ENCODE data around the gene BSN.

The BSN gene

GRCh38 chr3:49662021-49662420 is 107.7 kb downstream of the BSN start:
- no peaks in the 10 kb centered on the region for H3K36me3 ChIP-seq (ENCODE audit: insufficient read depth)
- no peak overlapping the region for H3K4me2 ChIP-seq
- no peaks in the 10 kb centered on the region for H4K20me1 ChIP-seq (ENCODE audit: insufficient read depth)
- no peaks in the 10 kb centered on the region for H3K27me3 ChIP-seq (ENCODE audit: insufficient read depth, low read depth)
- no peaks in the 10 kb centered on the region for H3K4me1 ChIP-seq (ENCODE audit: low read depth, poor library complexity, severe bottlenecking)
- no peak overlapping the region for H3K4me3 ChIP-seq (IDR thresholded peaks at IDR 0.05; ENCODE audit: insufficient read depth, low read depth, low read length)
- H3K79me2 ChIP-seq (ENCODE audit: insufficient read depth, low read depth): no peaks in the 10 kb centered on the region
- H3K9ac ChIP-seq: no peak overlapping the region
- H2AFZ ChIP-seq (ENCODE audit: low read depth): no peak overlapping the region
- no peak for TF ChIP-seq CTCF (conservative IDR thresholded peaks at IDR 0.05; ENCODE audit: low read depth, low read length)
- no peak overlapping the region for H3K27ac ChIP-seq

DNA sequence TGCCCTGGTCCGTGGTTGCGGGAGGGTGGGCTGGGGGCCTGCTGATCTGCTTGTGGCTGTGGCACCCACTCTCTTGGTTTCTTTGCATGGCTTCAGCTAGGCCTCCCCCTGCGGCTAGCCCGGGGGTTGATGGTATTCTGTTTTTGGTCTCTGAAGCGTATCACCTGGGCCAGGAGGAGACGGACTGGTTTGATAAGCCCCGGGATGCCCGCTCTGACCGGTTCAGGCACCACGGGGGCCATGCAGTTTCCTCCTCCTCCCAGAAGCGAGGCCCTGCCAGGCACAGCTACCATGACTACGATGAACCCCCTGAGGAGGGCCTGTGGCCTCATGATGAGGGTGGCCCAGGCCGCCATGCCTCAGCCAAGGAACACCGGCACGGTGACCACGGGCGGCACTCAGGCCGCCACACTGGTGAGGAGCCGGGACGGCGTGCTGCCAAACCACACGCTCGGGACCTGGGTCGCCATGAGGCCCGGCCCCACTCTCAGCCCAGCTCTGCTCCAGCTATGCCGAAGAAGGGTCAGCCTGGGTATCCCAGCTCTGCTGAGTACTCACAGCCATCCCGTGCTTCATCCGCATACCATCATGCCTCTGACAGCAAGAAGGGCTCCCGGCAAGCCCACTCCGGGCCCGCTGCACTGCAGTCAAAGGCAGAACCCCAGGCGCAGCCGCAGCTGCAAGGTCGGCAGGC is 108.6 kb downstream of the BSN start:
- H3K79me2 ChIP-seq (ENCODE audit: insufficient read depth, low read depth): no peaks in the 10 kb centered on the region
- no peak overlapping the region for H3K4me2 ChIP-seq
- H4K20me1 ChIP-seq (ENCODE audit: insufficient read depth): no peaks in the 10 kb centered on the region
- no peak overlapping the region for H3K27ac ChIP-seq
- no peak overlapping the region for H2AFZ ChIP-seq (ENCODE audit: low read depth)
- no peaks in the 10 kb centered on the region for H3K27me3 ChIP-seq (ENCODE audit: insufficient read depth, low read depth)
- no peak for TF ChIP-seq CTCF (conservative IDR thresholded peaks at IDR 0.05; ENCODE audit: low read depth, low read length)
- H3K9ac ChIP-seq: no peak overlapping the region
- no peaks in the 10 kb centered on the region for H3K4me1 ChIP-seq (ENCODE audit: low read depth, poor library complexity, severe bottlenecking)
- no peak overlapping the region for H3K4me3 ChIP-seq (IDR thresholded peaks at IDR 0.05; ENCODE audit: insufficient read depth, low read depth, low read length)
- H3K36me3 ChIP-seq (ENCODE audit: insufficient read depth): no peaks in the 10 kb centered on the region

GRCh38 chr3:49663831-49664230 is 109.6 kb downstream of the BSN start:
- H4K20me1 ChIP-seq (ENCODE audit: insufficient read depth): no peaks in the 10 kb centered on the region
- H3K9ac ChIP-seq: no peak overlapping the region
- H3K27ac ChIP-seq: no peak overlapping the region
- H3K79me2 ChIP-seq (ENCODE audit: insufficient read depth, low read depth): no peaks in the 10 kb centered on the region
- no peak overlapping the region for H2AFZ ChIP-seq (ENCODE audit: low read depth)
- H3K4me2 ChIP-seq: no peak overlapping the region
- no peaks in the 10 kb centered on the region for H3K36me3 ChIP-seq (ENCODE audit: insufficient read depth)
- TF ChIP-seq CTCF (conservative IDR thresholded peaks at IDR 0.05; ENCODE audit: low read depth, low read length): no peak
- no peaks in the 10 kb centered on the region for H3K4me1 ChIP-seq (ENCODE audit: low read depth, poor library complexity, severe bottlenecking)
- no peaks in the 10 kb centered on the region for H3K27me3 ChIP-seq (ENCODE audit: insufficient read depth, low read depth)
- H3K4me3 ChIP-seq (IDR thresholded peaks at IDR 0.05; ENCODE audit: insufficient read depth, low read depth, low read length): no peak overlapping the region

- H3K27me3 ChIP-seq (ENCODE audit: insufficient read depth, low read depth): no peaks in the 10 kb centered on the region
- no peaks in the 10 kb centered on the region for H3K4me1 ChIP-seq (ENCODE audit: low read depth, poor library complexity, severe bottlenecking)
- H3K36me3 ChIP-seq (ENCODE audit: insufficient read depth): no peaks in the 10 kb centered on the region
- no peak for TF ChIP-seq CTCF (conservative IDR thresholded peaks at IDR 0.05; ENCODE audit: low read depth, low read length)
- no peak overlapping the region for H3K4me2 ChIP-seq
- H3K4me3 ChIP-seq (IDR thresholded peaks at IDR 0.05; ENCODE audit: insufficient read depth, low read depth, low read length): no peak overlapping the region
- no peak overlapping the region for H3K9ac ChIP-seq
- H2AFZ ChIP-seq (ENCODE audit: low read depth): no peak overlapping the region
- H3K79me2 ChIP-seq (ENCODE audit: insufficient read depth, low read depth): no peaks in the 10 kb centered on the region
- no peaks in the 10 kb centered on the region for H4K20me1 ChIP-seq (ENCODE audit: insufficient read depth)
- no peak overlapping the region for H3K27ac ChIP-seq
Measured at GRCh38 chr3:49664300-49664699, 110.0 kb downstream of the BSN start.

All from KMS-11 (cell line).